ENCODE data around the gene WDR54.
"Not testable (repeated sequence)": the region's sequence is repeated elsewhere in the genome, so short reads cannot be mapped to it uniquely, and the experiment has no call there.

The WDR54 gene

GRCh38 chr2:74420006-74420405 lies 1.5 kb upstream of the WDR54 start:
- DNase-seq, result no peak
- in situ Hi-C loops (cut with HindIII; ENCODE audit: low pct_ligation_motif_present, low sequenced_read_pairs), result no loop called here
- H3K27ac ChIP-seq, result no peak overlapping the region
- H3K36me3 ChIP-seq (replicated peaks), result no peaks in the 10 kb centered on the region
- TF ChIP-seq CTCF (IDR thresholded peaks at IDR 0.05; ENCODE audit: low read depth, low read length, missing control alignments), result no peak
- no peak overlapping the region for H3K4me3 ChIP-seq (ENCODE audit: low read depth, low read length)
- no peaks in the 10 kb centered on the region for H3K27me3 ChIP-seq (replicated peaks)

DNA sequence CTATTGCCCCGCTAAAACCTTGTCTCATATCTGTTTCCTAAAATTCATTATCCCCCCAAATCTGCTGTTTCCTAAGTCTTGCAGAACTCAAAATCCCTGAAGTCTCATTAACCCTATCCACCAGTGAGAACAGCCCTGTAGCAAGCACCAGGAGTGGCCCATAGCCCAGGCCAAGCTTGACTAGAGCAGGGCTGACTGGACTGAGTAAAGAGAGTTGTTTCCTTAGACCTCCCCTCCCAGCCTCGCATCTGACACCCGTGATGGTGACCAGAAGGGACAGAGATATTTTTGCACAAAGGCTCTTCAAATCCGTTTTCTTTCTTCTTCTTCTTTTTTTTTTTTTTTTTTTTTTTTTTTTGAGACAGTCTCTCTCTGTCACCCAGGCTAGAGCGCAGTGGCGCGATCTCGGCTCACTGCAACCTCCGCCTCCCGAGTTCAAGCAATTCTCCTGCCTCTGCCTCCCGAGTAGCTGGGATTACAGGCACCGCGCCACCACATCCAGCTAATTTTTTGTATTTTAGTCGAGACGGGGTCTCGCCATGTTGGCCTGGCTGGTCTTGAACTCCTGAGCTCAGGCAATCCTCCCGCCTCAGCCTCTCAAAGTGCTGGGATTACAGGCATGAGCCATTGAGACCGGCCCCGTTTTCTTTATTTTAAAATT lies 957 bp upstream of the WDR54 start:
- H3K4me3 ChIP-seq (ENCODE audit: low read depth, low read length); DNase-seq; H3K27me3 ChIP-seq (replicated peaks); H3K27ac ChIP-seq; H3K36me3 ChIP-seq (replicated peaks); in situ Hi-C loops (cut with HindIII; ENCODE audit: low pct_ligation_motif_present, low sequenced_read_pairs): not testable (repeated sequence)

DNA sequence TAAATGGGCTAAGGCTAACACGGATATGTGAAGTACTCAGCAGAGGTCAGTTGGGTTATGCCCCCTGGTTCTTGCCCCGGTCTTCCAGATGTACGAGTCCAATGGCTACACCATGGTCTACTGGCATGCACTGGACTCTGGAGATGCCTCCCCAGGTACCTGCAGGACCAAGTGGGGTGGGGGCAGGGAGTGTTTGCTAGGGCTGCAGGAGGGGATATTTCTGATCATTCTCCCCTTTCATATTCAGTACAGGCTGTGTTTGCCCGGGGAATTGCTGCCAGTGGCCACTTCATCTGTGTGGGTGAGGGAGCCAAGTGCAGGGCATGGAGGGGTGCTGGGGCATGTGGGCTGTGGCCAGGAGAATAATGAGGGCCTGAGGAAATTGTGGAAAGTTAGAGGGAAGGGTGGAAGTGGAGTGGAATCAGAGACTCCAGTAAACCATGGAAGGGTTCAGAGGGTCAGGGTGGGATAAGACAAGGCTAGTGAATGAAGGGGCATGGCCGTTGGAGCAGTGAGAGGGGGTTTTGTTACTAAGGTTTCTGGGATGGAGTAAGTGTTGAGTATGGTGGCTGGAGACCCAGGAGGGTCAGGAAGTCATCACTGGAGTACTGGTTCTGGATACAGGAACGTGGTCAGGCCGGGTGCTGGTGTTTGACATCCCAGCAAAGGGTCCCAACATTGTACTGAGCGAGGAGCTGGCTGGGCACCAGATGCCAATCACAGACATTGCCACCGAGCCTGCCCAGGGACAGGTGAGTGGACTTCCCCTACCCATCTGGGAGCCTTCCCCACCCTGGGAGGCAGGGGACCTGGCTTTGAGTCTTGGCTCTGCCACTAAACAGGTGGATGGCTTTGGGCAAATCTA lies 1.9 kb downstream of the WDR54 start:
- in situ Hi-C loops (cut with HindIII; ENCODE audit: low pct_ligation_motif_present, low sequenced_read_pairs), result no loop called here
- Histone ChIP-seq H3K36me3 (replicated peaks) (peaks cover 25% of the 10 kb centered on the region), H3K27me3 (replicated peaks) (no peaks in the 10 kb centered on the region), H3K27ac (no peak overlapping the region), H3K4me3 (ENCODE audit: low read depth, low read length) (no peak overlapping the region)
- DNase-seq, result no peak
- no peak for TF ChIP-seq CTCF (IDR thresholded peaks at IDR 0.05; ENCODE audit: low read depth, low read length, missing control alignments)

- H3K27me3 ChIP-seq (replicated peaks), result no peaks in the 10 kb centered on the region
- no peak for TF ChIP-seq CTCF (IDR thresholded peaks at IDR 0.05; ENCODE audit: low read depth, low read length, missing control alignments)
- H3K36me3 ChIP-seq (replicated peaks), result peaks cover 33% of the 10 kb centered on the region
- in situ Hi-C loops (cut with HindIII; ENCODE audit: low pct_ligation_motif_present, low sequenced_read_pairs), result no loop called here
- no peak overlapping the region for H3K27ac ChIP-seq
- DNase-seq, result no peak
- H3K4me3 ChIP-seq (ENCODE audit: low read depth, low read length), result no peak overlapping the region
Observed at GRCh38 chr2:74424139-74424992, 2.8 kb downstream of the WDR54 start.

- Histone ChIP-seq H3K4me3 (ENCODE audit: low read depth, low read length) (no peak overlapping the region), H3K27ac (no peak overlapping the region), H3K36me3 (replicated peaks) (peaks cover 35% of the 10 kb centered on the region), H3K27me3 (replicated peaks) (no peaks in the 10 kb centered on the region)
- in situ Hi-C loops (cut with HindIII; ENCODE audit: low pct_ligation_motif_present, low sequenced_read_pairs), result no loop called here
- no peak for TF ChIP-seq CTCF (IDR thresholded peaks at IDR 0.05; ENCODE audit: low read depth, low read length, missing control alignments)
- DNase-seq, result no peak
Observed at GRCh38 chr2:74424995-74425406, 3.5 kb downstream of the WDR54 start.

- TF ChIP-seq CTCF (IDR thresholded peaks at IDR 0.05; ENCODE audit: low read depth, low read length, missing control alignments), result no peak
- Histone ChIP-seq H3K27ac (no peak overlapping the region), H3K4me3 (ENCODE audit: low read depth, low read length) (no peak overlapping the region), H3K36me3 (replicated peaks) (peaks cover 35% of the 10 kb centered on the region), H3K27me3 (replicated peaks) (no peaks in the 10 kb centered on the region)
- DNase-seq, result no peak
- in situ Hi-C loops (cut with HindIII; ENCODE audit: low pct_ligation_motif_present, low sequenced_read_pairs), result no loop called here
Observed at GRCh38 chr2:74425523-74425922, 4.0 kb downstream of the WDR54 start.
